H1 (cell line): ENCODE measurements around the gene C15orf61. TPM values are rescaled to one million over a fixed set of nuclear protein-coding genes. Genes with fewer than 3 reads are reported as not detected.

Experiments
- CHD7 ChIP-seq: fragments of 300-600 bp; sonication (generic); IDR thresholded peaks from 2 replicates; pipeline ENCODE4 v1.7.1; 2012; ENCODE audit warnings: low read length, moderate library complexity, mild to moderate bottlenecking, inconsistent platforms; ENCODE audit not compliant: insufficient replicate concordance
- HDAC6 ChIP-seq: IDR thresholded peaks from one replicate; pipeline ENCODE4 v1.7.1; 2012; ENCODE audit warnings: low read depth, mild to moderate bottlenecking, inconsistent platforms, low read length, moderate library complexity
- JUN ChIP-seq: IDR thresholded peaks from 2 replicates; pipeline ENCODE4 v1.6.1; 2011; ENCODE audit warnings: low read depth, mild to moderate bottlenecking, improper control_type of control experiment, low read length
- NANOG ChIP-seq: IDR thresholded peaks from 2 replicates; pipeline ENCODE4 v1.6.1; 2011; ENCODE audit warnings: low read length, low read depth, mild to moderate bottlenecking, inconsistent platforms; ENCODE audit not compliant: insufficient read depth, poor library complexity, severe bottlenecking
- RBBP5 ChIP-seq: IDR thresholded peaks from 2 replicates; pipeline ENCODE4 v1.7.1; 2012; ENCODE audit warnings: low read depth, mild to moderate bottlenecking, inconsistent platforms, low read length, moderate library complexity, borderline replicate concordance
- SAP30 ChIP-seq: fragments of 300-600 bp; sonication (generic); IDR thresholded peaks from 2 replicates; pipeline ENCODE4 v1.7.1; 2012; ENCODE audit warnings: low read length, moderate library complexity, mild to moderate bottlenecking, inconsistent platforms; ENCODE audit not compliant: insufficient read depth, insufficient replicate concordance
- SIN3A ChIP-seq, 2 experiments: IDR thresholded peaks in 1 of 2; conservative IDR thresholded peaks in 1 of 2; 2 replicates each; pipeline ENCODE4 v1.6.1; 2011 to 2012; ENCODE audit warnings: low read length in 2 of 2, improper control_type of control experiment in 1 of 2, low read depth in 1 of 2, mild to moderate bottlenecking in 1 of 2
- SIX5 ChIP-seq: IDR thresholded peaks from 2 replicates; pipeline ENCODE4 v1.6.1; 2011; ENCODE audit warnings: mild to moderate bottlenecking, low read depth, low read length
- TAF7 ChIP-seq: optimal IDR thresholded peaks from 2 replicates; pipeline ENCODE3; 2011; ENCODE audit warnings: low read depth, mild to moderate bottlenecking, inconsistent platforms, low read length, moderate library complexity, borderline replicate concordance
- TEAD4 ChIP-seq: IDR thresholded peaks from 2 replicates; pipeline ENCODE4 v1.6.1; 2012; ENCODE audit warnings: low read depth, low read length, inconsistent platforms, mixed read lengths
- polyA plus RNA-seq, 7 experiments: library from polyadenylated mRNA; depleted of rRNA in 3 of 7; stranded (reverse) in 5 of 7; unstranded in 2 of 7; fragments of >200 nt in 5 of 7; fragments of 200-250 nt in 2 of 7; gene quantifications; 1 replicate in 5 of 7; 2 replicates in 1 of 7; 4 replicates in 1 of 7; pipeline versions ENCODE4 v1.2.1 to v1.2.3, GENCODE V29; 2011 to 2013; ENCODE audit warnings: missing spikeins in 2 of 7, mixed read lengths in 2 of 7
- total RNA-seq: library from RNA; stranded (reverse); fragmentation: NEBNext Ultra II Directional; extraction: Animal tissue kit (Norgen Biotek cat#: 25700); gene quantifications from 2 replicates; pipeline ENCODE4 v1.2.1, GENCODE V29; 2021

Gene C15orf61
- total and polyA plus RNA-seq, 2 of the 8 experiments (the other 6 are each of a cell fraction or from before 2014, with no cell fraction given): 1.7 to 2.0 TPM

- no peak for TF ChIP-seq CHD7
- TF ChIP-seq SAP30: no peak
- TF ChIP-seq TAF7: no peak
- no peak for TF ChIP-seq SIN3A (conservative IDR thresholded peaks at IDR 0.05 in 1 of 2, IDR thresholded peaks at IDR 0.05 in 1 of 2; ENCODE audit: low read depth in 1 of 2, low read length in 2 of 2)
- no peak for TF ChIP-seq HDAC6
- no peak for TF ChIP-seq TEAD4
- no peak for TF ChIP-seq NANOG
- TF ChIP-seq RBBP5: no peak
- no peak for TF ChIP-seq SIX5
- no peak for TF ChIP-seq JUN
These were observed 16.9 kb upstream of the C15orf61 start (continued) for GRCh38 chr15:67504056-67504455.
